Measurements from ENCODE around the gene FSTL4.
"Not testable (repeated sequence)": the region's sequence is repeated elsewhere in the genome, so short reads cannot be mapped to it uniquely, and the experiment has no call there.

The FSTL4 gene

GRCh38 chr5:133451926-133452325 lies 160.4 kb downstream of the FSTL4 start:
- no peak for DNase-seq (ENCODE audit: low read depth, low spot score)
- H3K4me3 ChIP-seq (ENCODE audit: low read depth, low read length), result no peak overlapping the region
- in situ Hi-C loops (cut with HindIII; ENCODE audit: low sequenced_read_pairs), result no loop called here
- no peak for TF ChIP-seq CTCF (IDR thresholded peaks at IDR 0.05; ENCODE audit: low read depth, low read length)

- no peak for TF ChIP-seq CTCF (IDR thresholded peaks at IDR 0.05; ENCODE audit: low read depth, low read length)
- H3K4me3 ChIP-seq (ENCODE audit: low read depth, low read length), result no peak overlapping the region
- DNase-seq (ENCODE audit: low read depth, low spot score), result no peak
- in situ Hi-C loops (cut with HindIII; ENCODE audit: low sequenced_read_pairs), result no loop called here
These were observed 162.1 kb downstream of the FSTL4 start for GRCh38 chr5:133450286-133450685.

GRCh38 chr5:133449181-133449580 lies 163.2 kb downstream of the FSTL4 start:
- DNase-seq (ENCODE audit: low read depth, low spot score), result no peak
- in situ Hi-C loops (cut with HindIII; ENCODE audit: low sequenced_read_pairs), result no loop called here
- no peak for TF ChIP-seq CTCF (IDR thresholded peaks at IDR 0.05; ENCODE audit: low read depth, low read length)
- H3K4me3 ChIP-seq (ENCODE audit: low read depth, low read length), result no peak overlapping the region

- no peak overlapping the region for H3K4me3 ChIP-seq (ENCODE audit: low read depth, low read length)
- in situ Hi-C loops (cut with HindIII; ENCODE audit: low sequenced_read_pairs), result no loop called here
- no peak for DNase-seq (ENCODE audit: low read depth, low spot score)
- TF ChIP-seq CTCF (IDR thresholded peaks at IDR 0.05; ENCODE audit: low read depth, low read length), result no peak
These were observed 165.9 kb downstream of the FSTL4 start for GRCh38 chr5:133446440-133446839.

GRCh38 chr5:133445744-133446143 lies 166.6 kb downstream of the FSTL4 start:
- no peak for TF ChIP-seq CTCF (IDR thresholded peaks at IDR 0.05; ENCODE audit: low read depth, low read length)
- H3K4me3 ChIP-seq (ENCODE audit: low read depth, low read length), result no peak overlapping the region
- DNase-seq (ENCODE audit: low read depth, low spot score), result no peak
- in situ Hi-C loops (cut with HindIII; ENCODE audit: low sequenced_read_pairs), result no loop called here

- in situ Hi-C loops (cut with HindIII; ENCODE audit: low sequenced_read_pairs), result not testable (repeated sequence)
These were observed 167.1 kb downstream of the FSTL4 start for GRCh38 chr5:133445204-133445603.

GRCh38 chr5:133444711-133445110 lies 167.6 kb downstream of the FSTL4 start:
- TF ChIP-seq CTCF (IDR thresholded peaks at IDR 0.05; ENCODE audit: low read depth, low read length), result no peak
- no peak overlapping the region for H3K4me3 ChIP-seq (ENCODE audit: low read depth, low read length)
- in situ Hi-C loops (cut with HindIII; ENCODE audit: low sequenced_read_pairs), result no loop called here
- DNase-seq (ENCODE audit: low read depth, low spot score), result no peak

More at GRCh38 chr5:133445204-133445603, 167.1 kb downstream of the FSTL4 start:
- H3K4me3 ChIP-seq (ENCODE audit: low read depth, low read length); DNase-seq (ENCODE audit: low read depth, low spot score): not testable (repeated sequence)

Measured in astrocyte of the spinal cord (primary cell).